NCI-H2081 treated with DMSO at 0.1 percent for 48 hours (cell line): ENCODE data around the gene NRP2.

ENCODE experiments used
- DNase-seq: peaks from one replicate; lab custom pipeline; 2025; lab: John Stamatoyannopoulos, UW

NRP2 gene

GRCh38 chr2:205732314-205732713 is 50.0 kb downstream of the NRP2 start:
- DNase-seq: no peak

GRCh38 chr2:205733082-205733481 is 50.8 kb downstream of the NRP2 start:
- DNase-seq: no peak

GRCh38 chr2:205733648-205734047 is 51.3 kb downstream of the NRP2 start:
- DNase-seq: no peak

- no peak for DNase-seq
Observed at GRCh38 chr2:205734436-205735037, 52.2 kb downstream of the NRP2 start.

- no peak for DNase-seq
Observed at GRCh38 chr2:205738117-205738968, 56.0 kb downstream of the NRP2 start.

- no peak for DNase-seq
Observed at GRCh38 chr2:205739620-205740019, 57.3 kb downstream of the NRP2 start.

- DNase-seq: no peak
Observed at GRCh38 chr2:205740381-205740780, 58.1 kb downstream of the NRP2 start.

GRCh38 chr2:205741256-205741978 is 59.1 kb downstream of the NRP2 start:
- no peak for DNase-seq

GRCh38 chr2:205743137-205743536 is 60.8 kb downstream of the NRP2 start:
- DNase-seq: no peak

- no peak for DNase-seq
Observed at GRCh38 chr2:205744074-205744591, 61.8 kb downstream of the NRP2 start.

- DNase-seq: no peak
Observed at GRCh38 chr2:205745661-205746419, 63.5 kb downstream of the NRP2 start.

GRCh38 chr2:205746420-205746785 is 64.1 kb downstream of the NRP2 start:
- no peak for DNase-seq

GRCh38 chr2:205747829-205748386 is 65.6 kb downstream of the NRP2 start:
- no peak for DNase-seq

- DNase-seq: no peak
Observed at GRCh38 chr2:205748639-205749038, 66.3 kb downstream of the NRP2 start.

GRCh38 chr2:205749078-205749477 is 66.8 kb downstream of the NRP2 start:
- DNase-seq: no peak

- DNase-seq: no peak
Observed at GRCh38 chr2:205750797-205751196, 68.5 kb downstream of the NRP2 start.

GRCh38 chr2:205751569-205752031 is 69.3 kb downstream of the NRP2 start:
- no peak for DNase-seq

GRCh38 chr2:205752296-205752820 is 70.1 kb downstream of the NRP2 start:
- no peak for DNase-seq

GRCh38 chr2:205752924-205753323 is 70.6 kb downstream of the NRP2 start:
- DNase-seq: no peak

- DNase-seq: no peak
Observed at GRCh38 chr2:205754285-205754923, 72.1 kb downstream of the NRP2 start.

GRCh38 chr2:205754924-205755321 is 72.6 kb downstream of the NRP2 start:
- DNase-seq: no peak
